Keratinocyte (primary cell): ENCODE data around the gene DIP2B. TPM values are rescaled to one million over a fixed set of nuclear protein-coding genes. Genes with fewer than 3 reads are reported as not detected.
A peak's percentile ranks its signal among the peaks of the same experiment; 100 is the strongest.

Source experiments
- DNase-seq: peaks from one replicate; pipeline ENCODE4 v3.0.0-alpha.2; 2011; ENCODE audit warnings: low read depth, missing footprints, low spot score
- FAIRE-seq: peaks from 2 replicates; lab custom pipeline; 2011; peaks lifted over from hg19 to GRCh38; lab: Jason Lieb, UNC
- H2AFZ ChIP-seq: 2 replicates; pipeline ENCODE4 v1.6.0; 2012; ENCODE audit warnings: low read length, control low read depth, inconsistent platforms; ENCODE audit not compliant: control insufficient read depth
- H3K27ac ChIP-seq: 2 replicates; pipeline ENCODE4 v1.5.1; 2011; ENCODE audit warnings: low read length; ENCODE audit not compliant: control insufficient read depth, insufficient read depth
- H3K27me3 ChIP-seq: 3 replicates; pipeline ENCODE4 v1.6.0; 2011; ENCODE audit warnings: low read length; ENCODE audit not compliant: control insufficient read depth, insufficient read depth; ENCODE audit errors: extremely low read depth
- H3K36me3 ChIP-seq, 2 experiments: 2 replicates in 1 of 2; 3 replicates in 1 of 2; pipeline ENCODE4 v1.5.1; 2011; ENCODE audit warnings: low read length in 2 of 2, mild to moderate bottlenecking in 1 of 2; ENCODE audit not compliant: control insufficient read depth in 2 of 2, insufficient read depth in 2 of 2; ENCODE audit errors: extremely low read depth in 1 of 2
- H3K4me1 ChIP-seq: 3 replicates; pipeline ENCODE4 v1.5.1; 2011; ENCODE audit warnings: low read length; ENCODE audit not compliant: control insufficient read depth, insufficient read depth; ENCODE audit errors: extremely low read depth
- H3K4me2 ChIP-seq: 3 replicates; pipeline ENCODE4 v1.6.0; 2011; ENCODE audit warnings: low read depth, low read length; ENCODE audit not compliant: control insufficient read depth, insufficient read depth; ENCODE audit errors: extremely low read depth
- H3K4me3 ChIP-seq, 3 experiments: fragments of 200-600 bp in 1 of 3; sonication (generic) in 1 of 3; 2 replicates in 2 of 3; 3 replicates in 1 of 3; pipeline ENCODE4 v1.5.1; 2011 to 2016; ENCODE audit warnings: low read length in 3 of 3, mild to moderate bottlenecking in 3 of 3, control low read depth in 2 of 3, inconsistent platforms in 1 of 3, low read depth in 1 of 3, mixed read lengths in 1 of 3, mixed run types in 1 of 3, moderate library complexity in 1 of 3; ENCODE audit not compliant: control insufficient read depth in 2 of 3, insufficient read depth in 2 of 3; ENCODE audit errors: extremely low read depth in 1 of 3
- H3K79me2 ChIP-seq: 2 replicates; pipeline ENCODE4 v1.6.0; 2012; ENCODE audit warnings: low read length; ENCODE audit not compliant: control insufficient read depth, insufficient read depth
- H3K9ac ChIP-seq: 3 replicates; pipeline ENCODE4 v1.6.0; 2011; ENCODE audit warnings: low read length; ENCODE audit not compliant: control insufficient read depth, insufficient read depth; ENCODE audit errors: extremely low read depth
- H3K9me1 ChIP-seq: 3 replicates; pipeline ENCODE4 v1.6.0; 2011; ENCODE audit warnings: low read length; ENCODE audit not compliant: control insufficient read depth, insufficient read depth; ENCODE audit errors: extremely low read depth
- H3K9me3 ChIP-seq: 2 replicates; pipeline ENCODE4 v1.5.1; 2012; ENCODE audit warnings: low read depth, low read length; ENCODE audit not compliant: control insufficient read depth
- H4K20me1 ChIP-seq: 3 replicates; pipeline ENCODE4 v1.6.0; 2011; ENCODE audit warnings: low read length; ENCODE audit not compliant: control insufficient read depth, insufficient read depth; ENCODE audit errors: extremely low read depth
- EZH2 ChIP-seq: IDR thresholded peaks from one replicate; pipeline ENCODE4 v1.6.1; 2012; ENCODE audit warnings: inconsistent platforms, mild to moderate bottlenecking, low read length, moderate library complexity
- dilution Hi-C: fragments of 300-500 bp; cut with MboI; formaldehyde crosslinking; loops from one replicate; pipeline ENCODE4 v1.7.0; 2020; ENCODE audit warnings: low sequenced_read_pairs; ENCODE audit not compliant: extremely low pct_ligation_motif_present
- polyA plus RNA-seq, 5 experiments: library from polyadenylated mRNA; depleted of rRNA in 3 of 5; stranded (reverse) in 3 of 5; stranded (forward) in 1 of 5; unstranded in 1 of 5; fragments of >200 nt; gene quantifications; 1 replicate in 1 of 5; 2 replicates in 3 of 5; 3 replicates in 1 of 5; pipeline versions ENCODE4 v1.2.1 to v1.2.3, GENCODE V29; 2011 to 2012; ENCODE audit warnings: missing spikeins in 2 of 5, low read depth in 1 of 5, low replicate concordance in 1 of 5
- TF ChIP-seq, protein P1 (sequence below), 3 experiments: IDR thresholded peaks in 1 of 3; conservative IDR thresholded peaks in 1 of 3; optimal IDR thresholded peaks in 1 of 3; 2 replicates in 2 of 3; 3 replicates in 1 of 3; pipeline versions ENCODE3 to v1.5.1; 2011; ENCODE audit warnings: low read length in 3 of 3, mild to moderate bottlenecking in 3 of 3, moderate library complexity in 2 of 3, control low read depth in 1 of 3, inconsistent platforms in 1 of 3; ENCODE audit not compliant: insufficient read depth in 2 of 3; ENCODE audit errors: extremely low read depth in 1 of 3

The DIP2B gene
- polyA plus RNA-seq, 1 donor (not counting 4 experiments of a cell fraction or from before 2014, with no cell fraction given): 30.2 TPM

- peaks cover 31% of the 10 kb centered on the region for H3K4me1 ChIP-seq
- H2AFZ ChIP-seq: no peak overlapping the region
- H4K20me1 ChIP-seq: no peaks in the 10 kb centered on the region
- peaks cover 0 to 2% of the 10 kb centered on the region in 2 experiments for H3K36me3 ChIP-seq
- peak overlapping the region; percentile 73 for H3K4me2 ChIP-seq
- dilution Hi-C loops: no loop called here
- no peaks in the 10 kb centered on the region for H3K9me1 ChIP-seq
- TF ChIP-seq EZH2: no peak
- TF ChIP-seq, protein P1, sequence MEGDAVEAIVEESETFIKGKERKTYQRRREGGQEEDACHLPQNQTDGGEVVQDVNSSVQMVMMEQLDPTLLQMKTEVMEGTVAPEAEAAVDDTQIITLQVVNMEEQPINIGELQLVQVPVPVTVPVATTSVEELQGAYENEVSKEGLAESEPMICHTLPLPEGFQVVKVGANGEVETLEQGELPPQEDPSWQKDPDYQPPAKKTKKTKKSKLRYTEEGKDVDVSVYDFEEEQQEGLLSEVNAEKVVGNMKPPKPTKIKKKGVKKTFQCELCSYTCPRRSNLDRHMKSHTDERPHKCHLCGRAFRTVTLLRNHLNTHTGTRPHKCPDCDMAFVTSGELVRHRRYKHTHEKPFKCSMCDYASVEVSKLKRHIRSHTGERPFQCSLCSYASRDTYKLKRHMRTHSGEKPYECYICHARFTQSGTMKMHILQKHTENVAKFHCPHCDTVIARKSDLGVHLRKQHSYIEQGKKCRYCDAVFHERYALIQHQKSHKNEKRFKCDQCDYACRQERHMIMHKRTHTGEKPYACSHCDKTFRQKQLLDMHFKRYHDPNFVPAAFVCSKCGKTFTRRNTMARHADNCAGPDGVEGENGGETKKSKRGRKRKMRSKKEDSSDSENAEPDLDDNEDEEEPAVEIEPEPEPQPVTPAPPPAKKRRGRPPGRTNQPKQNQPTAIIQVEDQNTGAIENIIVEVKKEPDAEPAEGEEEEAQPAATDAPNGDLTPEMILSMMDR (optimal IDR thresholded peaks at IDR 0.05 in 1 of 3, IDR thresholded peaks at IDR 0.05 in 1 of 3, conservative IDR thresholded peaks at IDR 0.05 in 1 of 3; ENCODE audit: extremely low read depth in 1 of 3, insufficient read depth in 2 of 3, low read length in 3 of 3): no peak
- FAIRE-seq: peak; percentile 44
- H3K27ac ChIP-seq: peak overlapping the region; percentile 89
- H3K4me3 ChIP-seq: peak overlapping the region in 1 of 3 experiments; percentile 12
- peaks cover 72% of the 10 kb centered on the region for H3K79me2 ChIP-seq
- peak; percentile 44 for DNase-seq
- no peaks in the 10 kb centered on the region for H3K9me3 ChIP-seq
- H3K9ac ChIP-seq: peak overlapping the region; percentile 59
- H3K27me3 ChIP-seq: no peaks in the 10 kb centered on the region
These were observed 75.0 kb downstream of the DIP2B start for GRCh38 chr12:50579757-50580267.

DNA sequence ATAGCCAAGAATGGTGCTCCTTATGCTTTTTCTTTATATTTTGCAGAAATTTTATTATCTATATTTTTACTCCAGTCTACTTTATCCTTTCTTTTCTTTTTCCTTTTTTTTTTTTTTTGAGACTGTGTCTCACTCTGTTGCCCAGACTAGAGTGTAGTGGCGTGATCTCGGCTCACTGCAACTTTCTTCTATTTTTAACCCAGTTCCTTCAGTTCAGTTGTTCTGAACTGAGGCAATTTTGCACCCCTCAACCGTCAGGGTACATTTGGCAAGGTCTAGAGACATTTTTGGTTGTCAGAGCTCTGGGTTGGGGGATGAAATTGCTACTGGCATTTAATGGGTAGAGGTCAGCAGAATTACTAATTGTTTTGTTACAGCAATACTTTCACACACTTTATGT is 75.7 kb downstream of the DIP2B start:
- DNase-seq (no peak), FAIRE-seq (no peak)
- no peaks in the 10 kb centered on the region for H3K9me1 ChIP-seq
- H3K27ac ChIP-seq: peak overlapping the region; percentile 89
- H3K4me3 ChIP-seq: no peak overlapping the region
- peaks cover 72% of the 10 kb centered on the region for H3K79me2 ChIP-seq
- no peaks in the 10 kb centered on the region for H3K9me3 ChIP-seq
- peaks cover 0 to 4% of the 10 kb centered on the region in 2 experiments for H3K36me3 ChIP-seq
- no peak overlapping the region for H2AFZ ChIP-seq
- no peak for TF ChIP-seq EZH2
- TF ChIP-seq, protein P1 (optimal IDR thresholded peaks at IDR 0.05 in 1 of 3, IDR thresholded peaks at IDR 0.05 in 1 of 3, conservative IDR thresholded peaks at IDR 0.05 in 1 of 3; ENCODE audit: extremely low read depth in 1 of 3, insufficient read depth in 2 of 3, low read length in 3 of 3): no peak
- H3K27me3 ChIP-seq: no peaks in the 10 kb centered on the region
- dilution Hi-C loops: no loop called here
- H3K9ac ChIP-seq: no peak overlapping the region
- peaks cover 25% of the 10 kb centered on the region for H3K4me1 ChIP-seq
- H3K4me2 ChIP-seq: peak overlapping the region; percentile 56
- no peaks in the 10 kb centered on the region for H4K20me1 ChIP-seq
